Globus pallidus (tissue), 1 donor: ENCODE data around the gene RPS6KL1.

ENCODE experiments used
- DNase-seq: peaks from one replicate; pipeline ENCODE4 v3.0.0-alpha.2; 2015; ENCODE audit warnings: low spot score

Gene RPS6KL1, protein sequence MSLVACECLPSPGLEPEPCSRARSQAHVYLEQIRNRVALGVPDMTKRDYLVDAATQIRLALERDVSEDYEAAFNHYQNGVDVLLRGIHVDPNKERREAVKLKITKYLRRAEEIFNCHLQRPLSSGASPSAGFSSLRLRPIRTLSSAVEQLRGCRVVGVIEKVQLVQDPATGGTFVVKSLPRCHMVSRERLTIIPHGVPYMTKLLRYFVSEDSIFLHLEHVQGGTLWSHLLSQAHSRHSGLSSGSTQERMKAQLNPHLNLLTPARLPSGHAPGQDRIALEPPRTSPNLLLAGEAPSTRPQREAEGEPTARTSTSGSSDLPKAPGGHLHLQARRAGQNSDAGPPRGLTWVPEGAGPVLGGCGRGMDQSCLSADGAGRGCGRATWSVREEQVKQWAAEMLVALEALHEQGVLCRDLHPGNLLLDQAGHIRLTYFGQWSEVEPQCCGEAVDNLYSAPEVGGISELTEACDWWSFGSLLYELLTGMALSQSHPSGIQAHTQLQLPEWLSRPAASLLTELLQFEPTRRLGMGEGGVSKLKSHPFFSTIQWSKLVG

GRCh38 chr14:74922752-74923401 is at the start of gene RPS6KL1:
Gene RPS6KL1 (minus strand): TSS chr14:74923260. CDS start chr14:74921541, 1,719 bp downstream.
- peak; percentile 88 for DNase-seq

DNA sequence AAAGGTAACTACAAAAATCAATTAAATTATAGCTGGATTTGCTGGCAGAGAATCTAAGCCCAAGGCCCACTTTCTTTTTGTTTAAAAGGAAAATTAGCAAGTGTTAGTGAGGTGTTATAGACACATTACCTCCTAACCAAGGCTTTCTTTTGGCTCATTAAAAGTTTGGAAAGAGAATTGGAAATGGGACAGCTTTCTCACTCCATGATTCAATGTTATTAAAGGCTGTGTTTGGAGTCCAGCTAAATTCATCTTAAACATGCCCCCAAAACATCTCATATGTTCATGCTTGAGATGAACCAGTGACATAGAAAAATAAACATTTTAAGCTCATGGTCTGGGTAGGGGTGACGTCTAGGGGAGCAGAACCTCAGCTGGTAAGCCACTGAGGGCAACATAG is 45.8 kb upstream of the RPS6KL1 start:
- DNase-seq = no peak

GRCh38 chr14:74965486-74966153 is 42.6 kb upstream of the RPS6KL1 start:
- no peak for DNase-seq

- DNase-seq = no peak
Observed at GRCh38 chr14:74964787-74965485, 41.9 kb upstream of the RPS6KL1 start.

GRCh38 chr14:74963705-74964271 is 40.7 kb upstream of the RPS6KL1 start:
- DNase-seq = no peak

- no peak for DNase-seq
Observed at GRCh38 chr14:74963178-74963704, 40.2 kb upstream of the RPS6KL1 start.

DNA sequence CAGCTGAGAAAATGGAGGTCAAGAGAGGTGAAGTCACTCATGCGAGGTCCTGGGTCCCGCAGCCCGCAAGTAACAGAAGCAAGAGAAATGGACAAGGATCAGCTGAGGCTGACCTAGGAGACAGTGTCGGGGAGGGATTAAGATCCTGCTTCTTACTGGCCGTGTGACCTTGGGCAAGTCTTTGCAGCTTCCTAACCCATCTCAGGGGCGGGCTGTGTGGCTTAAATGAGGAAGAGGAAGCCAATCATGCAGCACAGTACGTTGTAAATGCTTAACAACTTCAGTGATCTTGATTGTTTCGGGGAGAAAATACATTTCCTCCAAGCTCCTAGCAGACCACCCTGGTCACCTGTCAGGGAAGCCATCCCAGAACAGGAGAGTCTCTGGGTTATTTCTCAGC is 39.4 kb upstream of the RPS6KL1 start:
- no peak for DNase-seq

GRCh38 chr14:74962046-74962445 is 39.0 kb upstream of the RPS6KL1 start:
- no peak for DNase-seq

DNA sequence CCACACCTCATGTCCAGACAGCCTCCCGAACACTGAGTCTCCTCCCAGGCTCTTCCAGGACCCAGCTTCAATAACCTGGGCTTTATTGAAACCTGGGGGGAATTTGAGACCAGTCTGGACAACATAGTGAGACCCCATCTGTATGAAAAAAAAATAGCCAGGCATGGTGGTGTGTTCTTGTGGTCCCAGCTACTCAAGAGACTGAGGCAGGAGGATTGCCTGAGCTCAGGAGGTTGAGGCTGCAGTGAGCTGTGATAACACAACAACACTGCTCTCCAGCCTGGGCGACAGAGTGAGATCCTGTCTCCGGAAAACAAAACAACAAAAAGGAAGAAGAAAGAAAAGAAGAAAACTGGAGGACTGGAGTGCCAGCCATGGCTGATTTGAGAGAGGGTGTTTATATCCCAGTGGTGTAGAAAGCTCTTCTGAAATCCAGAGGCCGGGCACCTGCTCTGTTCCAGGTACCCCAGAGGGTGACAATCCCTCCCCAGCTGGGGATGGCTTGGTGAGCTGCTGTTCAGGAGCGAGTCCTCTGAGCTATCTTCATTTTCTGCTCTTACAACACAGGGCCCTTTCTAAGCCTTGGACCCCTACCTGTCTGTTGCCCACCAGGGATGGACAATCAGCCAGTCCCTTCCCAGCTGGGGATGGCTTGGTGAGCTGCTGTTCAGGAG is 38.3 kb upstream of the RPS6KL1 start:
- no peak for DNase-seq

GRCh38 chr14:74960736-74961135 is 37.7 kb upstream of the RPS6KL1 start:
- no peak for DNase-seq

DNA sequence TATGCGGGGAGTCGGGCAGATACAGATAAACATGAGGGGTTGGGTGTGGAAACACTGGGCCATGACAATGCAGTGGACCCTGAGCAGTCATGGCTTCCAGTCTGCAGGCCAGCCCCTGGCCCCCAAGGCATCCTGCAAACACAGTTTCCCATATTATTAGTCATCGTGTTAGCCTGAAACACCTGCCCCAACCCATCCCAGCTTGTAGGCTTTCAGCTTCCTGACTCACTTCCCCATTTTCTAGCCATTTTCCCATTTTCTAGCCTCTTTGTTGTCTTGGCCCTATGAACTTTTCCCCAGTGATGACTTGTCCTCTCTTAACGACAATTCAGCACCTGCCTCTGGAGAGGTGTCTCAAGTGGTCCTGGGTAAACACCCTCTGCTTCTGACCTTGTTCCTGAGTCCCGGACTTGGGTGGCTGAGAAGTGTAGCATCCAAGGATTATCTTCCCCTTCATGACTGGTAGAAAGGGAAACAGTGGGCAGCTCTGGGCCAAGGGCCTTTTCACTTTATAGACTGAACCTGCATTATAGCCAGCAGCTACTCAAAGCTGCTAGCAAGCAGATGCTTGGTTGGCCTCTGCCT is 36.6 kb upstream of the RPS6KL1 start:
- no peak for DNase-seq

- DNase-seq = no peak
Observed at GRCh38 chr14:74956280-74957072, 33.4 kb upstream of the RPS6KL1 start.

DNA sequence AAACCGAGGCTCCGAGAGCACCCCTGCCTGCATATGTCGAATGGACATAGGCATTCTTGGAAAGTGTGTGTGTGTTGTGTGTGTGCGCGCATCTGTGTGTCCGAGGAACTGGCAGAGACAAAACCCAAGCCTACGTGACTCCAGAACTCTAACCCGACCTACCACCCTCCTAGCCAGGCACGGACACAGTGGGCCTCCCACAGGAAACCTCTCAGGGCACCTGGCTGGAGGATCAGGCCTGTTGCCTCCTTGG is 32.9 kb upstream of the RPS6KL1 start:
- DNase-seq = no peak

DNA sequence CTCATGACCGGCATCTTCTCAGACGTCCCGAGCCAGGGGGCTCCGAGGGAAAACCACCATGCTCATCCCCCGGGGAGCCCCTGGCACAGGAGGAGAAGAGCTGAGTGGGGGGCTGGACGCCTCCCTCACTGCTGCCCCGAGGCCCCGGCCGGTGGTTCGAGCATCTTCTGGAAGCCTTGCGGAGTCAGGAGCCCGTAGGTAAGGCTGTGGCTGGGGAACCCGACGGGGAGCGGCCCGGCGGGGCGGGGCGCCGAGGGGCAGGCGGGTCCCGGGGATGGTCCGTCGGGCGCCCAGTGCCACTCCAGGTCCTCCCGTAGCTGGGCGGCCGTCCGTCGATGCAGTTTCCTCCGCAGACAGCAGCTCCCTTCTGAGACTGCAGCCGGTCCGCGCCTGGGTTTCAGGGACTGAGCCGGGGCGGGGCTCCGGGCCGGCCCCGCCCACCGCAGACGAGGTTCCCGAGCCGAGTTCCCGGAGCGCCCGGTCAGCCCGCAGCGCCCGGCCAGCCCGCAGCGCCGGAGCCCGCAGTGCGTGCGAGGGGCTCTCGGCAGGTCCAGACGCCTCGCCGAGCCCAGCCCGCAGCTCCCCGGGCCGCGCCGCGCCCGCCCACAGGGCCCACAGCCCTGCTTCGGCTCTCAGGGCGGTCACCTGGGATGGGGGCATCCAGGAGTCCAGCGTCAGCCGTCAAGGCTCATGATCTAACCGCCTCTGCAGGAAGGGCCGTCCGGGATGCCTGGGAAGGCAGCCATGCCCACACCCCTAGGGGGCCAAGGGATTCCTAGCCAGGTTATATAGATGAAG is 32.4 kb upstream of the RPS6KL1 start, which contains the start of gene PGF:
Gene PGF (minus strand): TSS at position 369 of the 798 bp plus-strand sequence. CDS start 355 bp downstream, at position 14.
- DNase-seq = no peak

- DNase-seq = no peak
Observed at GRCh38 chr14:74954947-74955228, 31.8 kb upstream of the RPS6KL1 start.

- no peak for DNase-seq
Observed at GRCh38 chr14:74954232-74954946, 31.3 kb upstream of the RPS6KL1 start.

- no peak for DNase-seq
Observed at GRCh38 chr14:74953686-74954085, 30.6 kb upstream of the RPS6KL1 start.

GRCh38 chr14:74952697-74953484 is 29.8 kb upstream of the RPS6KL1 start:
- no peak for DNase-seq
